Common myeloid progenitor, CD34-positive (primary cell): ENCODE results near the gene MAD2L2.

ENCODE experiments used
- CTCF ChIA-PET: fragments of 350-600 bp; sonication (Branson Sonifier 250); formaldehyde crosslinking; loops from one replicate; lab custom pipeline; 2021; ENCODE audit warnings: antibody characterized with exemption; lab: Charles Lee
- POLR2A ChIA-PET: fragments of 350-600 bp; sonication (Branson Sonifier 250); formaldehyde crosslinking; loops from one replicate; lab custom pipeline; 2021; ENCODE audit warnings: antibody characterized with exemption; lab: Charles Lee
- DNase-seq, 3 donors: peaks; one replicate each; pipeline versions ENCODE4 v3.0.0 to v3.0.0-alpha.2; 2013
- H3K27ac ChIP-seq, 2 experiments: 1 replicate in 1 of 2; 2 replicates in 1 of 2; pipeline ENCODE4 v1.7.0; 2013; ENCODE audit warnings: inconsistent platforms in 2 of 2, low read length in 2 of 2, mild to moderate bottlenecking in 2 of 2, low read depth in 1 of 2, moderate library complexity in 1 of 2; ENCODE audit not compliant: severe bottlenecking in 2 of 2, insufficient read depth in 1 of 2, poor library complexity in 1 of 2
- H3K27me3 ChIP-seq, 5 experiments: replicated peaks in 2 of 5; 1 replicate in 3 of 5; 2 replicates in 2 of 5; pipeline versions ENCODE4 v1.6.1 to v1.7.0; 2013; ENCODE audit warnings: low read length in 4 of 5, mild to moderate bottlenecking in 2 of 5, moderate library complexity in 2 of 5, inconsistent platforms in 1 of 5; ENCODE audit not compliant: insufficient read depth in 5 of 5, control insufficient read depth in 4 of 5
- H3K36me3 ChIP-seq, 4 experiments: 1 replicate in 2 of 4; 2 replicates in 2 of 4; pipeline versions ENCODE4 v1.6.1 to v1.7.0; 2013; ENCODE audit warnings: low read length in 3 of 4, control low read depth in 1 of 4, mild to moderate bottlenecking in 1 of 4; ENCODE audit not compliant: control insufficient read depth in 4 of 4, insufficient read depth in 4 of 4
- H3K4me1 ChIP-seq, 4 experiments: 1 replicate in 3 of 4; 2 replicates in 1 of 4; pipeline versions ENCODE4 v1.6.1 to v1.7.1; 2013; ENCODE audit warnings: low read length in 3 of 4, mild to moderate bottlenecking in 3 of 4, control low read depth in 1 of 4, inconsistent platforms in 1 of 4, moderate library complexity in 1 of 4; ENCODE audit not compliant: control insufficient read depth in 4 of 4, insufficient read depth in 4 of 4; ENCODE audit errors: control extremely low read depth in 1 of 4
- H3K4me3 ChIP-seq, 7 experiments: 1 replicate in 4 of 7; 2 replicates in 3 of 7; pipeline versions ENCODE4 v1.5.1 to v1.7.0; 2013; ENCODE audit warnings: mild to moderate bottlenecking in 7 of 7, low read length in 6 of 7, moderate library complexity in 6 of 7, inconsistent platforms in 2 of 7, low read depth in 2 of 7, control low read depth in 1 of 7; ENCODE audit not compliant: insufficient read depth in 4 of 7, control insufficient read depth in 1 of 7; ENCODE audit errors: extremely low read depth in 1 of 7
- H3K9me3 ChIP-seq, 5 experiments: 1 replicate in 4 of 5; 2 replicates in 1 of 5; pipeline versions ENCODE4 v1.6.1 to v1.7.1; 2013; ENCODE audit warnings: low read length in 4 of 5, mild to moderate bottlenecking in 2 of 5, inconsistent platforms in 1 of 5, low read depth in 1 of 5, moderate library complexity in 1 of 5; ENCODE audit not compliant: control insufficient read depth in 4 of 5, insufficient read depth in 2 of 5; ENCODE audit errors: control extremely low read depth in 1 of 5
- WGBS: methylation state at CpG from one replicate; pipeline ENCODE4 v1.1.5; 2013; ENCODE audit not compliant: insufficient coverage; 5-methylcytosine and 5-hydroxymethylcytosine counted together

The MAD2L2 gene

GRCh38 chr1:11693024-11693590 is 12.2 kb upstream of the MAD2L2 start:
- H3K36me3 ChIP-seq, result no peaks in the 10 kb centered on the region
- no peaks in the 10 kb centered on the region for H3K9me3 ChIP-seq
- peaks cover 0 to 34% (median 31%) of the 10 kb centered on the region in 4 experiments for H3K4me1 ChIP-seq
- H3K27ac ChIP-seq, result no peak overlapping the region
- CTCF ChIA-PET, result interaction anchor here (1.2 to 1.5 kb wide), 3 partner anchors 11 to 29 kb away, joined by 4 to 7 read pairs (median 4); partner anchors contain the start of gene FBXO6
- 2% methylated on average over 6 of the region's 6 CpGs for WGBS
- POLR2A ChIA-PET, result interaction anchor here (0.6 to 1.6 kb wide), 3 partner anchors 29 to 1307 kb away, joined by 3 to 7 read pairs (median 4); partner anchors contain the start of gene FBXO6
- no peak overlapping the region for H3K4me3 ChIP-seq
- peaks cover 6 to 72% (median 34%) of the 10 kb centered on the region in 5 experiments for H3K27me3 ChIP-seq
- peak; percentile 70 to 92 (median 90) for DNase-seq

DNA sequence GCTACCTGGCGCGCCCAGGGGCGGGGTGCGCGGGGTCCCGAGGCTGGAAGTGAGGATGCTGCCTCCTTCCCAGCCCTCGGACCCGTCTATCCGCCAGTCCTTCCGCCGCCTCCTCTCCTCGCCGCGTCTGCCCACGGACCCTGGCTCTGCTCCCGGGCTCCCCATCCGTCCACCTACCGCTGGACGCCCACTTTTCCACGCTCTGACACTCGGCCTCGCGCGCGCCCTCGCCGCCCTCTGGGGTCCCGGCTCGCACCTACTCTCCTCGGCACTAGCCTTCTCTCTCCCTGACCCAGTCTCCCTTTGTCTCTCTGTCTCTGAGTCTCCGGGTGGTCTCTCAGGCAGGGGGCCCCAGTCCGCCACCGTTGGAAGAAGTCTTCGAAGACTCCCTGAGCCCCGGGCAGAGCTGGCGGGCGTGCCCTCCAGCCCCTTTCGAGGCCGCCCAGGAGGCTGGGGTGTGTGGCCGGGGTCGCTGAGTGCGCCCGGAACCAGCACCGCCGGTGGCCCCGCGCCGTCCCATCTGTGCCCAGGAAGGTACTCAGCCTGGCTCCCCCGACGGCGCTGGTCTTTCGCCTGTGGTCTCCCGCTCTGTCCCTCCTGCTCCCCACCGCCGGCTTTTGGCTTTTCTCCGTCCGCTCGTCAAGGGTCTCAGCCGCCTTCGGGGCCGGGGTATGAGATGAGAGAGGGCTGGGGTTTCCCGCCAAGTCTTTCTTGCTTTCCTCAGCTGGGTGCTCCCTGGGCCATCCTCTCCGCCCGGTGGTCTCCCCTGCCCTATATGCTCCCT is 11.2 kb upstream of the MAD2L2 start:
- no peak overlapping the region for H3K4me3 ChIP-seq
- no peak for DNase-seq
- 8% methylated on average over 59 of the region's 64 CpGs for WGBS
- peaks cover 6 to 67% (median 35%) of the 10 kb centered on the region in 5 experiments for H3K27me3 ChIP-seq
- no peaks in the 10 kb centered on the region for H3K9me3 ChIP-seq
- no peaks in the 10 kb centered on the region for H3K36me3 ChIP-seq
- POLR2A ChIA-PET, result interaction anchor here (1.6 kb wide), 1 partner anchor 28 kb away, joined by 7 read pairs; the partner anchor contains the start of gene FBXO6
- CTCF ChIA-PET, result interaction anchor here (2.2 kb wide), 1 partner anchor 28 kb away, joined by 5 read pairs; the partner anchor contains the start of gene FBXO6
- H3K27ac ChIP-seq, result no peak overlapping the region
- H3K4me1 ChIP-seq, result peaks cover 0 to 34% (median 31%) of the 10 kb centered on the region in 4 experiments

GRCh38 chr1:11691302-11691914 is 10.5 kb upstream of the MAD2L2 start, which contains the start of gene DRAXIN:
DRAXIN (plus strand) TSS chr1:11691710; CDS start chr1:11706259, 14,549 bp downstream.
- no peaks in the 10 kb centered on the region for H3K36me3 ChIP-seq
- 0% methylated on average over 63 of the region's 78 CpGs for WGBS
- H3K27me3 ChIP-seq, result peaks cover 6 to 67% (median 35%) of the 10 kb centered on the region in 5 experiments
- no peak within 1 kb of the TSS for H3K27ac ChIP-seq
- H3K9me3 ChIP-seq, result no peaks in the 10 kb centered on the region
- H3K4me3 ChIP-seq, result peak within 1 kb of the TSS in 5 of 7 experiments; percentile 32 to 58 (median 57)
- CTCF ChIA-PET, result interaction anchor here (2.2 kb wide), 1 partner anchor 27 kb away, joined by 5 read pairs; the partner anchor contains the start of gene FBXO6
- H3K4me1 ChIP-seq, result peaks cover 0 to 34% (median 31%) of the 10 kb centered on the region in 4 experiments
- POLR2A ChIA-PET, result interaction anchor here (0.5 kb wide), 1 partner anchor 47 kb away, joined by 3 read pairs; no protein-coding TSS in a partner anchor
- DNase-seq, result peak in 2 of 3 donors; percentile 19 to 43

DNA sequence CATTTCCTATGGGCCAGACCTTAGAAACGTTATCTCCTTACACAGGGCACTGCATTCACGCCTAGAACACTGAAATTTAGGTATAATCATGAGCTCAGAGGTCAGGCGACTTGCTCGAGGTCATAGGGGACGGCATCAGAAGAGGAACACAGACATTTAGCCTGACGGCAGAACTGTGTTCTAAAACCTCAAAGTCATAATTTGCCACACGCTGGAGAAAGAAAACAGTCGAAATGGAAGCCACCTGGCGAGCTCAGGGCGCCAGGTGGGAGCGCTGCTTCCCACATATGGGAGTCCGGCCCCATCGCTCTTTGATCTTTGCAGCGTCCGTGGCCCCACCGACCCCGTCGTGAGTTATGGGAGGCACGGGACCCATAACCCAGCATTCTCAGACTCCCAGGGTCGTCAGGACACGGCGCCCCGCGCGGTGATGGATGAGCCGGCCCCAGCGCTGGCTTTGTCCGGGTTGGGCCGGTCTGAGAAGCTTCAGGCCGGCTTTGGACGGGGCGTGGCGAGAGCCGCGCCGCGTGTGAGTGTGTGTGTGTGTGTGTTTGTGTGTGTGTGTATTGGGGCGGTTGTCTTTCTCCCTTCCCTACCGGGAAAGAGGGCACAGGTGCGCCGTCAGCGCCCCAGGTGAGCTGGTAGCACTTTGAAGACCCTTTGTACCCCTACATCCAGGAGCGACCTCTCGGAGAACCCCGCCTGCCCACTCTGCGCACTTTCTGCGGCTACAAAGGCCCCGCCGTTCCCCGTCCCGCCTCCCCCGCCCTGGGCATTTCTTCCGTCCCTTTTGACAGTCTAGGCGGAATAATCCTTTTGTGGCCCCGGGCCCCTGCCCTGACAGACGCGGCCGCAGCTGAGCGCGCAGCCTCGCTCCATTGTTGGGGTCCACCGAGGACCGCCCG is 9.7 kb upstream of the MAD2L2 start:
- peak overlapping the region in 5 of 7 experiments; percentile 32 to 58 (median 57) for H3K4me3 ChIP-seq
- H3K27ac ChIP-seq, result no peak overlapping the region
- 3% methylated on average over 53 of the region's 64 CpGs for WGBS
- H3K9me3 ChIP-seq, result no peaks in the 10 kb centered on the region
- POLR2A ChIA-PET, result interaction anchor here (0.5 kb wide), 1 partner anchor 47 kb away, joined by 3 read pairs; no protein-coding TSS in a partner anchor
- peaks cover 0 to 34% (median 31%) of the 10 kb centered on the region in 4 experiments for H3K4me1 ChIP-seq
- H3K27me3 ChIP-seq, result peaks cover 6 to 67% (median 39%) of the 10 kb centered on the region in 5 experiments
- H3K36me3 ChIP-seq, result no peaks in the 10 kb centered on the region
- peak in 2 of 3 donors; percentile 23 to 40 for DNase-seq
- CTCF ChIA-PET, result interaction anchor here (0.7 to 2.2 kb wide), 5 partner anchors 9 to 448 kb away, joined by 3 to 6 read pairs (median 5); partner anchors contain the start of gene FBXO6

GRCh38 chr1:11688506-11688905 is 7.6 kb upstream of the MAD2L2 start:
- POLR2A ChIA-PET, result no interaction called here
- no peak overlapping the region for H3K4me3 ChIP-seq
- H3K4me1 ChIP-seq, result peaks cover 0 to 31% (median 27%) of the 10 kb centered on the region in 4 experiments
- no peaks in the 10 kb centered on the region for H3K36me3 ChIP-seq
- peaks cover 6 to 50% (median 30%) of the 10 kb centered on the region in 5 experiments for H3K27me3 ChIP-seq
- H3K9me3 ChIP-seq, result no peaks in the 10 kb centered on the region
- DNase-seq, result no peak
- no peak overlapping the region for H3K27ac ChIP-seq
- CTCF ChIA-PET, result interaction anchor here (0.7 kb wide), 1 partner anchor 121 kb away, joined by 3 read pairs; no protein-coding TSS in a partner anchor
- WGBS, result 100% methylated on average over 2 of the region's 4 CpGs
